Measurements from ENCODE around the gene NKX6-2. TPM values are rescaled to one million over a fixed set of nuclear protein-coding genes. Genes with fewer than 3 reads are reported as not detected.

NKX6-2 gene
- total RNA-seq, 2 donors from 2014 or later, result not detected

DNA sequence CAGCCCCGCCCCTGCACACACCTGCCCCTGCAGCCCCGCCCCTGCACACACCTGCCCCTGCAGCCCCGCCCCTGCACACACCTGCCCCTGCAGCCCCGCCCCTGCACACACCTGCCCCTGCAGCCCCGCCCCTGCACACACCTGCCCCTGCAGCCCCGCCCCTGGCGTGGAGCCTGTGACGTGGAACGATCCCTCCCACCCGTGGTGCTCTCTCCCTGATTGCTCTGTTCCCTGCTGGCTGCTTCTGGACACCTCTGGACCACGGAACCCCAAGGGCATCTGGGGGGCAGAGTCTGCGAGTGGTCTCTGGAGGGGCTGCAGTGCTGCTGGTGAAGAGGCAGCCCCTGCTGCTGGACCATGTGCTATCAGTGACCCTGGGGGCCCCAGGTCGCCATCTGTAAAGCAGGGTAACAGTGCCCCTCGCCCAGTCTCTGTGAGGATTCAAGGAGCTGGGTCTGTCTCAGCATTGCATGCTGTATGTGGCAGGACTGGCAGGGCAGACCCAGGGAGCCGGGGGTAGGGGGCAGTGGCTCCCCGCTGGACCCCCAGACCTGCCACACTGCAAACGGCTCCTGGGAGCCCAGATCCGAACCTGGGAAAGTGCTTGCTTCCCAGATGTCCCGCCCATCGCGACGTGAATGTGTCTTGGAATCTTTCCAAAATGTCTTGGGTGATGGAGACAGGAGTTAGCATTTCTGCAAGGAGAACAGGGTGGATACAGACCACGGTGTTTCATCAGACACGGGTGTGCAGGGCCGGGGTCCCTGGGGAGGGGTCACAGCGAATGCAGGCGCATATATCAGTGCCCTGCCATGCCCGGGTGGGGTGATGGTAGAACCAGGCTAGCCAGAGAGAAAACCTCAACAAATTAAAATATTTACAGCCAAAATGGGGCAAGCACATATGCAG is 27.9 kb upstream of the NKX6-2 start:
- ATAC-seq (no peak), DNase-seq (no peak)
- intact Hi-C loops (cut with DNase I), result no loop called here

DNA sequence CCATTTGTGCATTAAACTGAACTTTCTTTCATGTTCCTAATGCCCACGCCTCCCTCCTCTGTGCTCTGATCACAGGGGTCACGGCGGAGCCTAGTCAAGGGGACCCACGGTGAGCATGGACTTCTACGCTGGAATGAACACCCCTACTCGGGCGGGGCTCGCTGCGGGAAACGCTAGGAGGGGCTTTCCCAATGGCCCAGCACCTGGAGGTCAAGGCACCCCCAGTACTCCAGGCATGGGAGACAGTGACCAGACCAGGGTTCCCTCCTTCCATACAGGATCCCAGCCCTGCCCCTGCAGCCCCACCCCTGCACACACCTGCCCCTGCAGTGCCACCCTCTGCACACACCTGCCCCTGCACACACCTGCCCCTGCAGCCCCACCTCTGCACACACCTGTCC is 27.1 kb upstream of the NKX6-2 start:
- ATAC-seq, result no peak
- intact Hi-C loops (cut with DNase I), result no loop called here
- DNase-seq, result no peak

DNA sequence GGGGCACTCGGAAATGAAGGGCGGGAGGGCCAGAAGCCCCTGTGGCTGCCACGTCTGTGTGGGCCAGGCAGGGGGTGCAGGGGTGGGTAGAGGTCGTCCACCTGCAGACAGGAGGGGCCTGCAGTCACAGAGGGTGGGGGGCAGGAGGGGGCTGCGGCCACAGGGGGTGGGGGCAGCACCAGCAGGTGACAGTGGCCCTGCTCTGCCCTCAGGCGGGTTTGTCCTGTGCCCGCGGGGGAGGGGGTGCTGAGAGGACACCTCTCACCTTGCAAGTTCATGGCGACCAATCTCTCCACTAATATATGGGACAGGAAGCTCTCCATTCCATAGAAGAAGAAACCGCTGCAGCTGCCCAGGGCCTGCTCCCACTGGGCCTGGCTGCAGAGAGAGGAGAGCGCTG is 26.6 kb upstream of the NKX6-2 start:
- ATAC-seq (no peak), DNase-seq (no peak)
- intact Hi-C loops (cut with DNase I), result no loop called here

DNA sequence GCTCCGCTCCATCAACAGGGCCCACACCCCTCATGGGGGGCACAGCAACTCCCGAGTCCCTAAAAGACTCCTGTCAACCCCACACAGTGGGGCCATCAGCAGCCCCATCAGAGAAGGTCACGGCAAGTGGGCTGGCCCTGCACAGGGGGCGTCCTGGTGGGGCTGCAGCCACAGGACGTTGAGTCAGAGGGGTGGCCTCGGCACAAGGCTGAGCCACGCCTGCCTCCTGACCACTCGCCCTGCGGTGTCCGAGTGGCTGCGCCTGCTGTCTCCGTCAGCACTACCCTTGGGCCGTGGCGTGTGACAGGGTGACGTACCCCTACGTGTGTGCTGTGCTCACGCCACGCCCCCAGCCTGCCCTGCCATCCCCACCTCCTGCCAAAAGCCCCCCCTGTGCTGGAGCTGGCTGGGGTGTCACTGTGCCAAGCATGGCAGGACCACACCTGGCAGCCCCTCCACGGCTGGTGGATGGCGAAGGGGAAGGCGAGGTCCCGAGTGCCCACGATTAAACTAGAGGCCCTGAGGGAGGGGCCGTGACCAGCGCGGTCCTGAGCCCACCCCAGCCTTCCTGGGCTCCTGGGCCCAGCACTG is 26.0 kb upstream of the NKX6-2 start:
- DNase-seq (no peak), ATAC-seq (no peak)
- intact Hi-C loops (cut with DNase I), result no loop called here

DNA sequence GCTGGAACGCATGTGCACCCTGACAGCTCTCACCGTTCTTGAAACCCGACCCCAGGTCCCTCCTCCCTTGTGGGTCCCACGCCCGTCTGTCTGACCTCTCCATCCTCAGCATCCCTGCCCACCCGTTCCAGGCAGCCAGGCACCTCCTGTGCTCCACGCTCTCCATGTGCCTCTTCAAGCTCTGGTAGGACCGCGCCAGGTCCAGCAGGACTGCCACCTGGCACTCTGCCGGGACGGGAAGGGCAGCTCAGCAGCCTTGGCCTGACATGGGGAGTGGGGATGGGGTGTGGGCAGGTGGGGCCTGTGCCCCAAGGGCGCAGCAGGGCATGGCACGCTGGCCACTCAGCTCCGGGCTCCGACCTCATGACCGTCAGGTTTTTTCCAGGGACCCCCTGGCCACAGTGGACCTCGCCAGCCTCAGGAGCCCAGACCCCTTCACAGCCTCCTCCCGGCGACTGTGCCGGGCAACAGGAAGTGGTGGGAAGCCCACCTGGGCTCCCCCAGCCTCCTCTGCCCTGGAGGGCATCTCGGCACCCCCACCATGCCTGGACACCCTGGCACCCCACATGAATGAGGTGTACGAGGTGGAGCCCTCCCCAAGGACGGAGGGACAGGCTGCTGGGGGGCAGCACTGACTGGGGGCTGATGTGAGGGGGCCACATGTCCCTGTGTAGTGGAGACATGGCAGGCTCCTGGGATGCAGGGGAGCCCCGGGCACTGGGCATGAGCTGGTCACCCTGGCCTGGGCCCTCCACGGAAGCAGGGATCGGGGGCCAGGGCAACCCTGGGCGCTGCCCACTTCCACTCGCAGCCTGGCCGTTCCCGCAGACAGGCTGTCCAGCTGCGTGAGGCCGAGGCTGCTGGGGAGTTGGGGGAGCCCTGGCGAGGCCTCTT is 25.1 kb upstream of the NKX6-2 start:
- no peak for ATAC-seq
- intact Hi-C loops (cut with DNase I), result no loop called here
- DNase-seq, result no peak

DNA sequence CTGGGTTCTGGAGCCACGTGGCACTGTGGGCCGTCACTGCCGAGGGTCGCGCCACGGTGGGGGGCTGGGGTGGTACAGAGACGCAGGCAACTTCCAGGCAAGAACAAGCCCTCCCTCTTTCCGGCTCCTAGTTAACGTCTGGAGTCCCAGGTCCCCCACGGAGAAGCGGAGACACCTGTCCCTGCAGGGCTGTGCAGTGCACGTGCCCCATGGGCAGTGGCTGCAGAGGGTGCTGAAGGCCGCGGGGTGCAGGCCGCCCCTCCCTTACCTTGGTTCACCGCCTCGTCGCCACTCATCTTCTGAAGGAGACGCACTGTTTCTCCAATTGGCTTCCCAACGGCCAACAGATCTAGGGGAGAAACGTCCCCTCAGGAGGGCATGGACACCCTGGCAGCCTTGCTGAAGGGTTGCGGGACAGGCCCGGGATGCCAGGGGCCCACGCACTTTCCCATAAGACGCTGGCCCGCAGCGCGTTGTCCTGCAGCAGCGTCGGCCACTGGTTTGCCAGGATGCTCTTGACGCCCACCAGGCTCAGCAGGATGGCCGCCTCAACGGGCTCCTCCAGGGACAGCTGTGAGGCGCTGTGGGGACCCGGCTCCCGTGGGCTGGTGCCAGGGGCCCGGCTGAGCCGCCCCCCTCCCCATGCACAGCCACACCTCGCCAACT is 24.3 kb upstream of the NKX6-2 start:
- DNase-seq (no peak), ATAC-seq (no peak)
- intact Hi-C loops (cut with DNase I), result no loop called here

DNA sequence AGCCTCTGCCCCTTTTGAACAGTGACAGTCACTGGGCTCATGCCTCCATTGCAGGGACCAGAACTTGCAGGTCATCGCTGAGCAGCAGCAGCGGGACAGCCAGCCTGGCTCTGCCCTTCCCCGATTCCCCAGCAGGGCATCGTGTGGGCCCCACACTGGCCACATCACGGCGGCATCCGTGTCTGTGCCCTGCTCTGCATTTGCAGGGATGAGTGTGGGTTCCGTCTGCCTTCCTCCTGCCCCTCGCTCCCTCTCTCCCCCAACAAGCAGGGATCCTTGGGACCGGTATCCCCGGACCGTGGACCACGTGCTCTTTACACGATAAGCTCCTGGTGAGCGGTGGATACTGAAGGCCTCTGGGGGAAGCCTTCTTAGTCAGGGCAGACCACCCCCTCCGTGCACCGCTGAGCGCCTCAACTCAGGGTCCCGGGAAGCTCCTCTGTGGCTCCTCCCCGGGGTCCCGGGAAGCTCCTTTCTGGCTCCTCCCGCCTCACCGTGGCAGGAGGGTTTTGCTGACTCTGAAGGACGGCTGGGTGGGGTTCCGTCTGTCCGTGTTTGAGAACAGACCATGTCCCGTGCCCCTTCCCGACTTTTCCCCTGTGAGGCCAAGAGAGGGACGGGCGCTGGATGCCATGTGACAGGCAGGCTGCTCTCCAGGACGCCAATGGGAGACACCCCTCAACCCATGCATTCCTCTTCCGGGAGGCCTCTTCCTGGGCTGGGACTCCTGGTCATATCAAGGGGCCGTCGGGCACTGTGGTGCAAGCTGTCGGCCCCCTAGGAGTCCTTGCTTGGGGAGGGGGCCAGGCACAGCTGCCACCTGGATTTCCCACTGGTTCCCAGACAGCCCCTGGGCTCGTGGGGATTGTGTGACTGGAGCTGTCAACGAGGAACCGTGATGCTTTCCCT is 23.5 kb upstream of the NKX6-2 start:
- no peak for ATAC-seq
- no peak for DNase-seq
- intact Hi-C loops (cut with DNase I), result no loop called here

DNA sequence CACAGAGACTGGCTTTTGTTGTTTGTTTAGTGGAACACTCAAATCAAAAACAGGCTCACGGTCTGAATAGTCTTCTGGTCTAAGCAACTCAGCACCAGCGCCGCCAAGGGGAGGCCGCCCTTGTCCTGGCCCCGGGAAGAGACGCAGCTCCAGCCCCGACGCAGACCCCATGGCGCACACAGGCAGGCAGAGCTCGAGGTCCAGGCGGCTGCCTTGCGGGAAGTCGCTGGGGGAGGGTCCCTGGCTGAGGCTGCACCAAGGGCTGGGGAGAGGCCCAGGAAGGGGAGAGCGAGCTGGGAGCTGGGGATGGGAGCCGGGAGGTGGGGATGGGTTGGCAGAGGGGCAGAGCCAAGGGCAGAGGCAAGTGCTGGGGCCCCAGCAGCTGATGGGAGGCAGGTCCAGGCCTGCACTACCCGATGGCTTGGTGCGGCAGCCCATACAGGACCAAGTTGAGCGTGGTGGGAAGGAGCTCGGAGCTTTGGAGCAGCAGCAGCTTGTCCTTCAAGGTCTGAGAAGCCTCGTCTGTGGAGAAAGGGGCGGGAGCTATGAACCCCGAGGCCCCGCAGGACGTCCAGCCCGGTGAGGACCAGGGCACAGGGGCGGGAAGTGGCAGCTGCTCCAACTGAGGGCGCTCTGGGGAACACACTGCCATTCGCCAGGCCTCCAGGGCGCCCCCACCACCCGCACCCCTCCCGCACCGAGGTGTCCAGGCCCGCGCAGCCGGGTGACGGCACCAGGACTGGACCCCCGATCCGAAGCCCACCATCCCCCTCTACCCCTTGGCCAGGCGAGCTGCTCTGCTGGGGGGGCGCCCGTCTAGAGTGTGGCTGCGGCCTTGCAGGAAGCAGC is 22.7 kb upstream of the NKX6-2 start:
- intact Hi-C loops (cut with DNase I), result no loop called here
- ATAC-seq (no peak), DNase-seq (no peak)

DNA sequence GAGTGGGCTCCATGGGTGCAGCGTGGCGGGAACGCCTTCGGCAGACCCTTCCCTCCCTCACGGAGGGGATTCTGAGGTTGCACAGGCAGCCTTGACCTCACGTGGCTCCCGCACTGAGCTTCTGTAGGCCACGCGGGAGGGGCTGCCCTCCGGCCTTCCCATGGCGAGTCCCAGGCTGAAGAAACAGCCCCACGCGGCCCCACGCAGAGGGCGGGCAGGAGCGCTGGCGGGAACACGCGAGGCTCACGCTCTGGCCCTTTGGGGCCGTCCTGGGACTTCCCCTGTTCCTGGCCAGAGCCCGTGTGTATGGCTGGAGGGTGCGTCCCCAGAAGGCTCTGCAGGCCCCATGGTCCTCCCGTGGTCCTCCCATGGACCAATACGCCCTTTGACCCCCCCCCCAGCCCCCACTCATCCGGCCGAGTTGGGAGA is 21.7 kb upstream of the NKX6-2 start:
- no peak for ATAC-seq
- intact Hi-C loops (cut with DNase I), result no loop called here

DNA sequence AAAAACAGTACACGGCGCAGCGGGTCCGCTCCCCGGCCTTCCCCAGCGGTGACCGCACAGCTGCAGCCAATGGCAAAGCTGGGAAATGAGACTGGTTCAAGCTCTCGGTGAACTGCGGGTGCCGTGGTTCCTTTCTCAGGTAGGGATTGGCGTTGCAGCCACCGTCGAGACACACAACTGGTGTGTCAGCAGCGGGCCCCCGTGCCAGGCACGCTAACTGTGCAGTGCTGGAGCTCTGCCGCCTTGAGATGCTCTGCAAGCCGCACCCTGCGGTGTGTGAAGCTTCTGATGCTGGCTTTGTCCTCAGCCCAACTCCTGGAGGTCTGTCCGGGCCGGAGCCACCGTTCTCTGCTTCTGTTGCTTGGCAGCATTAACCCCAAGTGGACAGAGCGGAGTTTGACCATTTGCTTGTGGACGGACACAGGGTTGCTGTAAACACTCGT is 20.6 kb upstream of the NKX6-2 start:
- intact Hi-C loops (cut with DNase I), result no loop called here
- ATAC-seq (no peak), DNase-seq (no peak)

More for the DNA sequence above, 21.7 kb upstream of the NKX6-2 start:
- DNase-seq, result no peak

DNA sequence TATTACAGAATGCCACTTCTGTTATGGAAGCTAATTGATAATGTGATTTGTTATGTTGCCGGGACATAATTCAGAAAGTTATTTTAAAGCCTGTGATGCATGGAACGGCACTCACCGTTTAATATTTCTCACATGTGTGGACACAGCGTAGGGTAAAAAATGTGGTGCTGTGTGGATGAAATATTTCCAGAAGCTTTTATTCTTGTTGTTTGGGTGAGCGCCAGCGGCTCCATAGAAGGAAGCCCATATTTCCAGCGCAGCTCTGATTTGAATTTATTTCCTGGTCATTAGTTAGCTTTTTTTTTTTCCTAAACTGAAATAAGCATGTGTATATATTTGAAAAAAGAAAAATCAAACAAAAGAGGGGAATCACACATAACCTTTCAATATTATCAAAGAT is 20.2 kb upstream of the NKX6-2 start:
- no peak for ATAC-seq
- DNase-seq, result no peak
- intact Hi-C loops (cut with DNase I), result no loop called here

DNA sequence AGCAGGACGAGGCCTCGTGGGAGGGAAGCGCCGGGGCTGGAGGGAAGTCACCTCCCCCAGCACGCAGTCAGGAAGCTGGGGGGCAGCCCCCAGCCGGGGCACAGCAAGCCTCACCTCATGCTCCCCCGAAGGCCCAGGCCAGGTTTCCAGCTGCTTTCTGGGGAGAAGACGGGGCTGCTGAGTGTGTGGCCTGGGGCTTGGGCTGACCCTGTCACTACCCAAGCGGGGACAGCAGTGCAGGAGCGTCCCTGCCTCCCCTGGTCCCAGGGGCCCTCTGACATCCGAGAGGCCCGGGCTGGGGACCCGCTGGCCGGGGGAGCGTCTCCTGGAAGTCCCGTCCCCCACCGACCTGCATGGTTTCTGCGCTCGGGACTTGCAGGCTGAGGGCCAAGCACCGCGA is 19.7 kb upstream of the NKX6-2 start:
- ATAC-seq, result no peak
- DNase-seq, result peak; percentile 15
- intact Hi-C loops (cut with DNase I), result no loop called here

DNA sequence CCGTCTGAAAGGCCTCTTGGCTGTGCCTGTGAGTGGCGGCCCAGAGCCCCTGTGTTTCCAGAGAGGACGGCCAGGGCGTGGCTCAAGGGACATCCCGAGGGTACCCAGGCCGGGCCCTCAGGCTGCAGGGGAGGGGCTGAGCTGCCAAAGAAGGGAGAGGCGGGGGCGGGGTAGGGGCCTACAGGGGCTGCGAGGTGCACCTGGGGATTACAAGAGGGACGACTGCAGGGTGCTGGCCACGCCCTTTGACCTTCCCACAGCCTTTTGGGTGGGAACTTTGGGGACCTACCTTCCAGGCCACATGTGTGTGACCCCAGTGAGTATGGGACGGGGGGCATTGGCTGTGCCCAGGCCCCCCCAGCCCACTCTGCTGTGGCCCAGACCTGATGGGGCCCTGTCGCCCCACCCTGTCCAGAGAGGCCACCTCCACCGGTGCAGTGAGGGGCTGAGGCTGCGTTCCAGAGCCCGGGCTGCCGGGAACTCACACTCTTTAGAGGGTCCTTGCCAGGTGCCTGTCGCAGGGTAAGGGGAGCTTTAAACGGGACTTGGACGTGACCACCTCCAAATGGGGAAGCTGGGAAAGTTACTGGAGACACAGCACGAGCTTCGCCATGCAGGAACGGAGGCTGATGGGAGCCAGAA is 19.0 kb upstream of the NKX6-2 start:
- DNase-seq (peak; percentile 14), ATAC-seq (no peak)
- intact Hi-C loops (cut with DNase I), result no loop called here

DNA sequence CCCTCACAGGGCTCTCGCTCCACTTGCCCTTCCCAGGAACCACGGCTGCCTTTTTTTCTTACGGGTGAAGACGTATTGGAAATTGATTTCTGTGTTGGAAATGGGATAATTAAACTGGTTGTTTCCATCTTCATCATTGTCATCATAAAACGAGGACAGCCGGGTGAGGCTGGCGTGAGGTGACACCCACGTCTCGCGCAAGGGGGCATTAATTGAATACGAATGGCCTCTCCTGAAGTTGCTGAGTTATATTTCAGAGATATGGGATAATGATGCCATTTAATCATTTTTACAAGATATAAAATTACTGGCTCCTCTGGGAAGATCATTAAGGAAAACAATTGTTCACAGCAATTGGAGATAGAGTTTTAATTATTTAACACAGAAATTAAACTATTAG is 18.3 kb upstream of the NKX6-2 start:
- intact Hi-C loops (cut with DNase I), result no loop called here
- DNase-seq (no peak), ATAC-seq (no peak)

DNA sequence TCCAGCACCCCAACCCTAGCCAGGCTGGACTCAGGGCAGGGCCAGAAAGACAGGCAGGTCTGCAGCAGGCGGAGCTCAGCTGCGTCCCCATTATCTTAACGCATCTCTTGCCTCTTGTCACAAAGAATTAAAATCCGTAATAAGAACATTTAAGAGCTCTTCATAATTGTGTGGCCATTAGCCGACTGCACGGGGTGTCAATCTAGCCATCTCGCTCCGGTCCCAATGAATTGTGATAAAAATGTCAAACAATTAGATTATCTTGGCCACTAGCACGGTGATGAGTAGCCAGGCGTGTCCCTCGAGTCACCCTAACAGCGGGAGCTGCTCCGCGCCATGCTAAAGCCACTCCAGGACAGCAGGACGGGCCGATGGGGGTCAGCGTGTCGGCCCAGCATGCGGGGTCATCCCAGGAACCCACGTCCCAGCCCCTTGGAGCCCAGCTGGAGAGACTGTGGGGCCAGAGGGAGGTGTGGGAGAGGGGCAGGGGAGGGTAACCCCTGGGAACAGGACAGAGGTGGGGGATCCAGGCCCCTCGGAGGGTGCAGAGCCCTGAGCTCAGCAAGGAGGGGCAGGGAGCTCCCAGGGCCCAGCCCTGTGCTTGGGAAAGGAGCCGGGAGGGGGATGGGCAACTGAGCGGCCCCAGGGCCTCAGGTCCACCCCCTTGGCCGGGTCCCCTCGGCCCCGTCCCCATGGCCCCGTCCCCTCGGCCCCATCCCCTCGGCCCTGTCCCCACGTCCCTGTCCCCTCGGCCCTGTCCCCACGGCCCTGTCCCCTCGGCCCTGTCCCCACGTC is 17.7 kb upstream of the NKX6-2 start:
- DNase-seq, result peak; percentile 10
- intact Hi-C loops (cut with DNase I), result no loop called here
- ATAC-seq, result no peak

DNA sequence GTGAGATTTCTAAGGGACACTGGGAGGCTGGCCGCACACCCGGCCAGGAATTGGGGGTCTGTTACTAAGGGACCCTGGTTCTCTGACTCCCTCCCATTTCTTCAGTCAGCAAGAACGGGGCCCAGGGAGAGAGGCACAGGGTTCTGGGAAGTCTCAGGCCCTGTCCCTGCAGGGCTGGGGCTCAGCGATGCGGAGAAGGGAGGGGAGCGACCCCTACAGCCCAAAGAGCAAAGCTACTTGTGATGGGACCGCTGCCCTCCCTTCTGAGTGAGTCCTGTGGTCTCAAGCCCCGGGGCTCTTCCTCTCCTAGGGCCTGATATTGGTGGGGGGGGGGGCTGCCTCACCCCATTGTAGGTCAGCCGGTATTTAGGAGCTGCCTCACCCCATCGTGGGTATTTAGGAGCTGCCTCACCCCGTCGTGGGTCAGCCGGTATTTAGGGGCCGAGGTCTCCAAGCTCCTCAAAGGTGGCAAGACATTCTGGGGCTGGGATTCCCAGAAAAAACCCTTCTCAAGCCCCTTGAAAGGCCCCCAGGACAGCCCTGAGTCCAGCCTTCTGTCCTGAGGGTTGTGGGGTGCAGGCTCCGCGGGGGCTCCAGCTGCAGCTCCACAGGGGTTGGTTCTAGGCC is 16.9 kb upstream of the NKX6-2 start:
- intact Hi-C loops (cut with DNase I), result no loop called here
- ATAC-seq (no peak), DNase-seq (no peak)
